Measurements from ENCODE around the gene LRRC7. TPM values are rescaled to one million over a fixed set of nuclear protein-coding genes. Genes with fewer than 3 reads are reported as not detected.

The LRRC7 gene
- total RNA-seq, 1 experiment from 2014 or later: not detected

DNA sequence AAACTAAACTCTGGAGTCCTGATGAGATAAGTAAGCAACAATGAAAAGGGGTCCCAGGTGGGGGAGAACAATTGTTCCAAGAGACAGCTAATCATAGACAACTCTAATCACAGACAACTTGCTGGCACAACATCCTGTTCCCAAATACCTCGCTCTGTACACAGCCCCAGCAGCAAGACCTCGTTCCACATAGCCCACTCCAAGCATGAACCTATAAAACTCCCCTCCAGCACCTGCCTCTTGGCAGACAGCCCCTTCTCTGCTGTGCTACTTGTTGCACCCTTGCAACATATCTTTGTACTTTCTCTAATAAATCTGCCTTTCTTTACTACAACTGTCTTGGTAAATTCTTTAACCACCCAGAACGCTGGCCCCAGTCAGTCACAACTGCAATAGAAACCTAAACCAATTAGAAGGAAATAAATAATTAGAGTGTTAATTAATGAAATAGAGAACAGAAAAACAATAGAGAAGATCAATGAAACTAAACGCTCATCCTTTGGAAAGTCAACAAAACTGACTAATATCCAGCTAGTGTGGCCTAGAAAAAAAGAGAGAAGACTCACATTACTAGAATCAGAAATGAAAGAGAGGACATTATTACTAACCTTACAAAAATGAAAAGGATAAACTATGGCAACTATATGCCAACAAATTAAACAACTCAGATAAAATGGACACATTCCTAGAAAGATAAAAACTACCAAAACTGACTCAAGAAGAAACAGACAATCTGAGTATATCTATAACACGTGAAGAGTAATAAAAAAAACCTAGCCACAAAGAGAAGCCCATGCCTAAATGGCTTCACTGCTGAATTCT, 601.5 kb downstream of the LRRC7 start:
- ChIA-PET POLR2A (interaction anchor here (0.6 kb wide), 1 partner anchor 164 kb away, joined by 3 read pairs; no protein-coding TSS in a partner anchor), CTCF (no interaction called here)
- Histone ChIP-seq H3K4me1 (ENCODE audit: control insufficient read depth, insufficient read depth, low read length) (no peaks in the 10 kb centered on the region), H3K9me3 (ENCODE audit: control insufficient read depth, insufficient read depth, low read depth, low read length) (no peaks in the 10 kb centered on the region), H3K4me3 (ENCODE audit: low read depth in 2 of 2, low read length in 2 of 2) (no peak overlapping the region), H3K27me3 (ENCODE audit: control insufficient read depth, insufficient read depth, low read length) (no peaks in the 10 kb centered on the region), H3K36me3 (ENCODE audit: control insufficient read depth, insufficient read depth, low read length) (peaks cover 4% of the 10 kb centered on the region; the same call in 1 of the 2 replicates), H3K27ac (ENCODE audit: low read length) (no peak overlapping the region)
- ATAC-seq (no peak), DNase-seq (ENCODE audit: low read depth, low spot score) (no peak)
- BruUV-seq (replicated peaks): no TSS peak
- no peak for TF ChIP-seq TCF7L2 (IDR thresholded peaks at IDR 0.05; ENCODE audit: low read depth, low read length)
- TF ChIP-seq, protein P1, sequence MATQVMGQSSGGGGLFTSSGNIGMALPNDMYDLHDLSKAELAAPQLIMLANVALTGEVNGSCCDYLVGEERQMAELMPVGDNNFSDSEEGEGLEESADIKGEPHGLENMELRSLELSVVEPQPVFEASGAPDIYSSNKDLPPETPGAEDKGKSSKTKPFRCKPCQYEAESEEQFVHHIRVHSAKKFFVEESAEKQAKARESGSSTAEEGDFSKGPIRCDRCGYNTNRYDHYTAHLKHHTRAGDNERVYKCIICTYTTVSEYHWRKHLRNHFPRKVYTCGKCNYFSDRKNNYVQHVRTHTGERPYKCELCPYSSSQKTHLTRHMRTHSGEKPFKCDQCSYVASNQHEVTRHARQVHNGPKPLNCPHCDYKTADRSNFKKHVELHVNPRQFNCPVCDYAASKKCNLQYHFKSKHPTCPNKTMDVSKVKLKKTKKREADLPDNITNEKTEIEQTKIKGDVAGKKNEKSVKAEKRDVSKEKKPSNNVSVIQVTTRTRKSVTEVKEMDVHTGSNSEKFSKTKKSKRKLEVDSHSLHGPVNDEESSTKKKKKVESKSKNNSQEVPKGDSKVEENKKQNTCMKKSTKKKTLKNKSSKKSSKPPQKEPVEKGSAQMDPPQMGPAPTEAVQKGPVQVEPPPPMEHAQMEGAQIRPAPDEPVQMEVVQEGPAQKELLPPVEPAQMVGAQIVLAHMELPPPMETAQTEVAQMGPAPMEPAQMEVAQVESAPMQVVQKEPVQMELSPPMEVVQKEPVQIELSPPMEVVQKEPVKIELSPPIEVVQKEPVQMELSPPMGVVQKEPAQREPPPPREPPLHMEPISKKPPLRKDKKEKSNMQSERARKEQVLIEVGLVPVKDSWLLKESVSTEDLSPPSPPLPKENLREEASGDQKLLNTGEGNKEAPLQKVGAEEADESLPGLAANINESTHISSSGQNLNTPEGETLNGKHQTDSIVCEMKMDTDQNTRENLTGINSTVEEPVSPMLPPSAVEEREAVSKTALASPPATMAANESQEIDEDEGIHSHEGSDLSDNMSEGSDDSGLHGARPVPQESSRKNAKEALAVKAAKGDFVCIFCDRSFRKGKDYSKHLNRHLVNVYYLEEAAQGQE (IDR thresholded peaks at IDR 0.05; ENCODE audit: insufficient read depth in 1 of 2, low read depth in 2 of 2, low read length in 1 of 2): no peak
- TF ChIP-seq SIN3A (IDR thresholded peaks at IDR 0.05; ENCODE audit: borderline replicate concordance, insufficient read depth, low read depth, low read length): no peak
- TF ChIP-seq, protein P2, sequence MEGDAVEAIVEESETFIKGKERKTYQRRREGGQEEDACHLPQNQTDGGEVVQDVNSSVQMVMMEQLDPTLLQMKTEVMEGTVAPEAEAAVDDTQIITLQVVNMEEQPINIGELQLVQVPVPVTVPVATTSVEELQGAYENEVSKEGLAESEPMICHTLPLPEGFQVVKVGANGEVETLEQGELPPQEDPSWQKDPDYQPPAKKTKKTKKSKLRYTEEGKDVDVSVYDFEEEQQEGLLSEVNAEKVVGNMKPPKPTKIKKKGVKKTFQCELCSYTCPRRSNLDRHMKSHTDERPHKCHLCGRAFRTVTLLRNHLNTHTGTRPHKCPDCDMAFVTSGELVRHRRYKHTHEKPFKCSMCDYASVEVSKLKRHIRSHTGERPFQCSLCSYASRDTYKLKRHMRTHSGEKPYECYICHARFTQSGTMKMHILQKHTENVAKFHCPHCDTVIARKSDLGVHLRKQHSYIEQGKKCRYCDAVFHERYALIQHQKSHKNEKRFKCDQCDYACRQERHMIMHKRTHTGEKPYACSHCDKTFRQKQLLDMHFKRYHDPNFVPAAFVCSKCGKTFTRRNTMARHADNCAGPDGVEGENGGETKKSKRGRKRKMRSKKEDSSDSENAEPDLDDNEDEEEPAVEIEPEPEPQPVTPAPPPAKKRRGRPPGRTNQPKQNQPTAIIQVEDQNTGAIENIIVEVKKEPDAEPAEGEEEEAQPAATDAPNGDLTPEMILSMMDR (IDR thresholded peaks at IDR 0.05): no peak
- TF ChIP-seq POLR2AphosphoS5 (IDR thresholded peaks at IDR 0.05; ENCODE audit: low read depth, low read length): no peak
- in situ Hi-C loops (cut with HindIII; ENCODE audit: low pct_unique_long_range_greater_than_20kb, low sequenced_read_pairs): no loop called here
- intact Hi-C loops (cut with micrococcal nuclease; ENCODE audit: unreplicated experiment): no loop called here

DNA sequence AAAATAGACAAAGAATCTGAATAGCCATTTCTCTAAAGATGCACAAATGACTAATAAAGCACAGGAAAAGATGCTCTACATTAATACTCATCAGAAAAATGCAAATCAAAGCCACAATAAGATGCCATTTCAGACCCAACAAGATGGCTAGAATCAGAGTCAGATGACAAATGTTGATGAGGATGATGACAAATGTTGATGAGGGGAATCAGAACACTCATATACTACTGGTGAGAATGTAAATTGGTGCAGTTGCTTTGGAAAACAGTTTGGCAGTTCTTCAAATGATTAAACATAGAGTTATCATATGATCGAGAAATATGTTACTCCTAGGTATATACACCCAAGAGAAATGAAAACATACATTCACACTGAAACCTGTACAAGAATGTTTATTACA, 603.8 kb downstream of the LRRC7 start:
- intact Hi-C loops (cut with micrococcal nuclease; ENCODE audit: unreplicated experiment): no loop called here
- in situ Hi-C loops (cut with HindIII; ENCODE audit: low pct_unique_long_range_greater_than_20kb, low sequenced_read_pairs): no loop called here
- BruUV-seq (replicated peaks): no TSS peak

More for the DNA sequence above, 603.8 kb downstream of the LRRC7 start:
- ChIA-PET POLR2A (no interaction called here), CTCF (no interaction called here)
- ATAC-seq: no peak
- H3K9me3 ChIP-seq (ENCODE audit: control insufficient read depth, insufficient read depth, low read depth, low read length): no peaks in the 10 kb centered on the region
- no peak overlapping the region for H3K27ac ChIP-seq (ENCODE audit: low read length)
- H3K36me3 ChIP-seq (ENCODE audit: control insufficient read depth, insufficient read depth, low read length): peaks cover 4% of the 10 kb centered on the region; the same call in 1 of the 2 replicates
- H3K4me3 ChIP-seq (ENCODE audit: low read depth in 2 of 2, low read length in 2 of 2): no peak overlapping the region
- TF ChIP-seq TCF7L2 (IDR thresholded peaks at IDR 0.05; ENCODE audit: low read depth, low read length): no peak
- TF ChIP-seq, protein P1 (IDR thresholded peaks at IDR 0.05; ENCODE audit: insufficient read depth in 1 of 2, low read depth in 2 of 2, low read length in 1 of 2): no peak
- TF ChIP-seq, protein P2 (IDR thresholded peaks at IDR 0.05): no peak
- H3K27me3 ChIP-seq (ENCODE audit: control insufficient read depth, insufficient read depth, low read length): no peaks in the 10 kb centered on the region
- no peaks in the 10 kb centered on the region for H3K4me1 ChIP-seq (ENCODE audit: control insufficient read depth, insufficient read depth, low read length)
- DNase-seq (ENCODE audit: low read depth, low spot score): no peak

Measured in Panc1 (cell line).